Activated CD4-positive, alpha-beta T cell treated with anti-CD3 and anti-CD28 coated beads for 48 hours (primary cell): ENCODE results near the gene BANK1.

Experiments
- DNase-seq: peaks from one replicate; pipeline ENCODE4 v3.0.0-alpha.2; 2020

Gene BANK1

DNA sequence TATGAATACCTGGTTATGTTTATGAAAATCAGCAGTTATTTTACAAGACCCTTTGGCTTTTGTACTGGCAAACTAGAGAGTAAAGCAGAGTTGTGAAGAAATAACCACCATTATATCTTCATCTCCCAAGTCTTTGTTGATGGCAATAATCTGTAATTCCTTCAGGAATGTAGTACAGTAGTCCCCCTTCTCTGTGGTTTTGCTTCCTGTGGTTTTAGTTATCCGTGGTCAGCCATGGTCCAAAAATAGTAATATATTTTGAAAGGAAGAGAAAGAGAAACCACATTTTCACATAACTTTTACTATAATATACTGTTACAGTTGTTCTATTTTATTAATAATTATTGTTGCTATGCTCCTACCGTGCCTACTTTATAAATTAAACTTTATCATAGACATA lies 27.8 kb downstream of the BANK1 start:
- no peak for DNase-seq

DNA sequence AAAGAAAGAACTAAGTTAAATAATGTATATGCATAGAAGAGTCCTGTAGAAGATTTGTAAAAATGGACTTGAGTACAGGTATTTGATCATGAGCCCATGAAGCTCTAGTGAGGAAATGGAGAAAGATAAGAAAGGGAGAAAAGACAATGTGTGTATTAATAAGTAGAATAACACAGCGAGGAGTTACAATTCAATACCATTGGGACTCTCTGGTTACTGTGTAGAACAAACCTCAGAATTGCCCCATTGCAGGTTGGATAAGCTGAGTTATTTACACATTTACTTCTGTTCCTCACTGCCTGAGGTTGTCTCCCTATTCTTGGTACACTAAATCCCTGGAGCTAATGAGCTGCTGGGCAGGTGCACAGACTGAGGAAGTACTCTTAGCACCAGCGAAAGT lies 33.3 kb downstream of the BANK1 start:
- DNase-seq: no peak

DNA sequence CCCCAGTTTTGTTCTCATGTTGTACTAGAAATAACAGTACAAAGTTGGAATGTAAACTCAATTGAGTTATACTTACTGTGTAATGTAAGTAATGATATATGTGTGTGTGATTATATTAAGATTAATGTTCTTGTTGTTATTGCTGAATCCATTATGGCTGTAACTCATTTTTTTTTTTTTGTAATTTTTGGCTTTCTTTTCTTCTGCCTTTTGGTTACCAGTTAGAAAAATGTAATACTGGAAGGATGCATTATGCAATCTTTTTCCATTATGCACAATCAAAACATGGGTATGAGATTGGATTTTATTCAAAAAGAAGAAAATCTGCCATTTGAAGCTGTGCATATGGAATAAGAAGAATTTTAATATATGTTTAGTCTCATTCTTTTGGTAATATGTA lies 34.0 kb downstream of the BANK1 start:
- no peak for DNase-seq

GRCh38 chr4:101825953-101826352 lies 35.4 kb downstream of the BANK1 start:
- DNase-seq: no peak

DNA sequence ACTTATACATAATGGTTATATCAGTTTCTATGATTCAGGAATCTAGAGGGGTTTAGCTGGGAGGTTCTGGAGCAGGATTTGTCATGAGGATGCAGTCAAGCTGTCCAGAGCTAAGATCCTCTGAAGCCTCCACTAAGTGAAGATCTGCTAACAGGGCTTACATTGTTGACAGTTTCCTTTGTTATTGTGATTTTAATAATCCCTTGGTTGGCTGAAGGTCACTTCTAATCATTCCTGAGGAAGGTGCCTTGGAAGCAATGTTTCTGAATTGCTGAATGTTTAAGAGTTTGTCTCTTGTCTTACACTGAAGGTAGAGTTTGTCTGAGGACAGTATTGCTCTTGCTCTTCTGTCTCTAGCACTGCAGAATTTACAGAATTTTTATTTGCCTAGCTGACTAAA lies 41.3 kb downstream of the BANK1 start:
- no peak for DNase-seq

GRCh38 chr4:101833480-101833879 lies 43.0 kb downstream of the BANK1 start:
- DNase-seq: no peak

- DNase-seq: no peak
These were observed 44.8 kb downstream of the BANK1 start for GRCh38 chr4:101835121-101835904.

DNA sequence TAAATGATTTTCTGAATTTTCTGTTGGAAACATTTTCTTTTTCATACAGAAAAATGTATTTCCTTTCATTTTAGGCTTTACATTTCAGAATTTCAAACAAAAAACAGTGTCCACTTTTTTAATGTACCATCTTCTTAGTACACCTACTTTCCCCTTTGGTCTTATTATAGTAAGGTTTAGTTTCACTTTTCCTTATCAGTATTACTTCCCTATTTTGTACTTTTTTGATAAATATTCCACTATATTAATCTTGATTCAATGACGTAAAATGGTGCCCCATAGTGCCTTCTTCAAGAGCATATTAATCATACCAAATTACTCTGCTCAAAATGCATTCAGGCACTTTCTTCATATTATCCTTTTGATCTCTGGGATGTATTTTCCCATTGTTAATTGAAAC lies 52.5 kb downstream of the BANK1 start:
- DNase-seq: no peak

DNA sequence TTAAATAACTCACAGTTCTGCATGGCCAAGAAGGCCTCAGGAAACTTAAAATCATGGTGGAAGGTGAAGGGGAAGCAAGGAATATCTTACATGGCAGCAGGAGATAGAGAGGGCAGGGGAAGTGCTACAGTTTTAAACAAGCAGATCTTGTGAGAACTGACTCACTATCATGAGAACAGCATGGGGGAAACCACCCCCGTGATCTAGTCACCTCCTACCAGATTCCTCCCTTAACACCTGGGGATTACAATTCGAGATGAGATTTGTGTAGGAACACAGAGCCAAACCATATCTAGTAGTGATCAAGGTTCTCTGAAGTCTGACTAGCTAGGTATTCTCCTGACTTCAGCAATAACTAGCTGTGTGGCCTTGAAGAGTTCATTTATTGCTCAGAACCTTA lies 56.0 kb downstream of the BANK1 start:
- no peak for DNase-seq

- DNase-seq: no peak
These were observed 60.2 kb downstream of the BANK1 start for GRCh38 chr4:101850698-101851097.

- no peak for DNase-seq
These were observed 61.1 kb downstream of the BANK1 start for GRCh38 chr4:101851672-101852071.

DNA sequence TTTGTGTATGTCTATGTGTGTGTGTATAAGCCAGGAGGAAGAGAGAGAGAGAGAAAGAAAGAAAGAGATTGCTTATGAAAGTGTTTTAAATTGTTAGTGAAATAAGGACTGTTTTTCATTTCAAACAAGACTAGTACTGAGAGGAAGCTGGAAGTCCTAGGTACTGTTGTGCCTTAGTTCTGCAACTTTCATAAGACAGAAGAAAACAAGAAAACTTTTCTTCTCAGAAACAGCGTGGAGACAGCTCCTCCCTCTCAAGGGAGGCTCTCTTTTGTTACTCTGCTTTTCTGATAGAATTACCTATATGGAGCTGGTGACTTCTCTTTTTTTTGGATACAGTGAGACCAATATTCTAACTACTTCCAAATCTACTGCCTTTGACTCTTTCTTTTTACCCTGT lies 62.5 kb downstream of the BANK1 start:
- no peak for DNase-seq

DNA sequence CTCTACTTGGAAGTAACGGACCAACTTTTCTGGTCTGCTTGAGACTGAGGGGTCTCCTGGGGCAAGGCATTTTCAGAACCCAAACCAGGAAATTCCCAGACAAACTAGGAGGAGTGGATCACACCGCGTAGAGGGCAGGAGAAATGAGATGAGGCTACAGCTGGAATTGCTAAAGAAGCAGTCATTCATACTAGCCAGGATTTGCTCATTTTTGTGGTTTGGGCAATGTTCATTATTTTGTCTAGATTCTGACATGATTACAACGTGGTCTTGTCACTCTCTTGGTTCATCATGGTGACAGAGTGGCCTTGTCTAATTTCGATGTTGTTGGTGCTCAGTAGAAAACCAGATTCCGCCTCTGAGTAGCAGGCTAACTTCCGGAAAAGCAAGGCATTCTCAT lies 63.2 kb downstream of the BANK1 start:
- DNase-seq: no peak

DNA sequence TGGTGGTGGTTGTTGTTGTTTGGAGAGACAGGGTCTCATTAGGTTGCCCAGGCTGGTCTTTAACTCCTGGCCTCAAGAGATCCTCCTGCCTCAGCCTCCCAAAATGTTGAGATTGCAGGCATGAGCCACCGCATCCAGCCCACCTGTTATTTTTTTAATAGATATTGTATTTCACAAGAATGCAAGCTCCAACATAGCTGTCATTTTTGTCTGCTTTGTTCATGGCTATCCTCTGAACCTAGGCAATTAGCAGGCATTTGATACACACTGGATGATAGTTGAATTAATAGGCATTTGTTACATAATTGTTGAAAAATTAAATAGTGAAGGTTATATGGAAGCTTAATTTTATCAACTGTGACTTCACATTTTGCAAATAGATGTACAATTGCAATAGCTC lies 64.7 kb downstream of the BANK1 start:
- DNase-seq: no peak

DNA sequence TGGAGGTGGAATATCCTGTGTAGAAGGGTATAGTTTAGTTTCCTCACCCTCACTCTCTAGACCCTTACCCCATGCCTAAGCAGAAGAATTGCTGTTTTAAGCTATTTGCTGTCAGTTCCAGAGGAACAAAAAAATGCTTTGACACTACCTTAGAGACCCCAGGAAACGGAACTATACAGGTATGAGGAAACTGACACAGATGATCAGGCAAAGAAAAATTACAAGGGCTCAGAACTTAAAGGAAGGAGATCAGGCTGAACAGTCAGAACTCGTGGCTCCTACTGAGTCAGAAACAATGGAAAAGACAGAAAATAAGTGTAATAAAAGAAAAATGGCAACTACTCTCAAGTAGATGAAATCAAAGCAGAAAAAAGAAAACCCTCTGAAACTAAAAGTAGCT lies 65.6 kb downstream of the BANK1 start:
- no peak for DNase-seq

GRCh38 chr4:101857176-101857575 lies 66.6 kb downstream of the BANK1 start:
- no peak for DNase-seq

DNA sequence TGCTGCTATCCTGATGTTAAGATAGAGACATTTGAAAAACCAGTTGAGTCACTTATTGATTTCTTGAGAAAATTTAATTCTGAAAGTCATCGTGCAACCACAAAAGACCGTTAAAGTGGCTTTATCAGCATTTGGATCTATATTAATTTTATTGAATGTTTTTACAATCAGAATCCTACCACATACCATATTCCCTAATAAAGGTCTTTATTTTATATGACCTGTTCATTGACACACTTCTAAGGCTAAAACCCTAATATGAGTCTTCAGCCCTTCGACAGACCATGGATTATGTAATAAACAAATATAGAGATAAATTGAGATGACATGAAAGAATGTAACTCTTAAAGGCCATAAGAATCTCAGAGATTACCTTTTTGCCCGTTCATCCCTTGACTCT lies 68.1 kb downstream of the BANK1 start:
- no peak for DNase-seq

- no peak for DNase-seq
These were observed 72.1 kb downstream of the BANK1 start for GRCh38 chr4:101862595-101862994.

DNA sequence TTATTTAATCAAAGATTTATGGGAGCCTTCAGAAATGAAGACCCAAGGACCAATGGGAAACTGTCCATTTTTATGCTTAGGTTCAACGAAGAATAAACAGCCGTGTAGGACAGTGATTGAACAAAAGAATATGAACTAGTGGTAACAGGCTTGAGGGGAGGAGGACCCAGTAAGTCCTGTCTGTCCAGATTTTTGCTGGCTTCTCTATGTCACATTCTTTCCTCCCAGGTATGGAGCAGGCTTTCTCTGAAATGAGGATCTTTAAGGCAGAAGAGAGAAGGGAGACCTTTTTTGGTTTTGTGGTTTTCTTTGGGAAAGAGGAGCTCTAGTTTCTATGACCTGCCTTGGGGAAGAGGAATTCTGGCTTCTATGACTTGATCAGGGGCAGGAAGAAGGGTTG lies 74.1 kb downstream of the BANK1 start:
- DNase-seq: no peak

GRCh38 chr4:101865501-101866062 lies 75.1 kb downstream of the BANK1 start:
- no peak for DNase-seq

DNA sequence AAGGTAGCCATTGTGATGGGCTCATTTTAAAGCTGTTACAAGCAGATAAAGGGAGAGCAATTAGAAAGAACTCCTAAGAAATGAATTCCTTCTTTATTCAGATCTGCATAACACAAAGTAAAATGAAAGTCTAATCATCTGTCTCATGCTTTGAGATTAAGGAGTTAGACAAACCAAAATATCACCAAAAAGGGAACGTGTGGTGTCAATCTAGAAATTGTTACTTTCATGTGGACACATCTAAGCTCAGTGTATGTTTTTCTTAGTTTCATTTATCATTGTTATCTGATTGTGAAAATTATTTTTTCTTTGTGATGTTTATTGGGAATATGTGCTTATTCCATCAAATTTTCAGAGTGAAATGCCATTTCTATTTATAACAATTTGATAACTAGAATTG lies 80.3 kb downstream of the BANK1 start:
- no peak for DNase-seq

DNA sequence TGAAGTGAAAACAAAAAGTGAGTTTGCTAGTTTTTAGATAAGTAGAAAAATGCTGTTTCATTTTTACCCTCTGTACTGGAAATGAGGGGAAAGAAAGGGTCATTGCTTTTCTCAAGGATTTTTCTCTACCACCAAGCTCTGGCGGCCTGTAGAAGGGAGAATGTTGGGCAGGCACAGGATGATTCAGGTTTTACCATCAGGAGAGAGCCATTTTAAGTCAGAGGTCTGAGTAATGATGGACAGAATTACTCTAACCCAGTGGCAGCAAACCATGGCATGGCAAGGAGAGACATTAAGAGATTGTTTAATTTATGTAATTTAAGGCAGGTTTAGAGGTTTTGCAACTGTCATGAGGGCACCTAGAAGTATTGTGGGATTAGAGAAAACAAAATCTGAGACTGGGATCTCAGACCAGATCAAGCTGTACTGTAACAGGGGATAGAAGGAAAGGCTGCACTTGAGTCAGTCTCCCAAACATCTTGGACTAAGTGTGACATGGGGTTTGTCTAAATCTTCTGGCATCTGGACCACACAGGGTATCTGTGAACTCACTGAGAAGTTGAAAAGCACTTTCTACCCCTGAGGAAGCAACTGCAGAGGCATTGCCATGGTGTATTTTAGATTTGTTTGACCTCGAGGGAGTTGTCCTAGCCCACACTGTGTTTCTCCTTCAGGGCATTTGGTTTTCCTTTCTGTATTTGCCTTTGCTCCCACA lies 81.6 kb downstream of the BANK1 start:
- no peak for DNase-seq

DNA sequence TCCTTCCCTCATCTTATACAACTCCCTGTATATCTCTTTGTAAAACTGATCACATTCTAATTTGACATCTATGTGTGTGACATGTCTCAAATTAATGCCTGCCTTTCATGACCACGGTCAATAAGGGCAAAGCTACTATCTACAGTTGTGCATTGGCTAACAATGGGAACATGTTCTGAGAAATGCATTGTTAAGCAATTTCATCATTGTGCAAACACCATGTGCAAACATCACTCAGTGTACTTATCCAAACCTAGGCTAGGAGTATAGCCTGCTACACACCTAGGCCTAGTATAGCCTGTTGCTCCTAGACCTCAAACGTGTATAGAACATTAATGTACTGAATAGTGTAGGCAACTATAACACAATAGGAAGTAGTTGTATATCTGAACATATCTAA lies 95.0 kb downstream of the BANK1 start:
- DNase-seq: no peak

- no peak for DNase-seq
These were observed 96.3 kb downstream of the BANK1 start for GRCh38 chr4:101886826-101887225.
